Thoracic aorta (tissue), 2 donors: ENCODE measurements around the gene SYF2. TPM values are rescaled to one million over a fixed set of nuclear protein-coding genes. Genes with fewer than 3 reads are reported as not detected.
"Not testable (repeated sequence)": the region's sequence is repeated elsewhere in the genome, so short reads cannot be mapped to it uniquely, and the experiment has no call there.

Source experiments
- ATAC-seq: fragments of 150-250 bp; one replicate; pipeline ENCODE4 v1.8.0; 2017; ENCODE audit warnings: low read depth; ENCODE audit not compliant: insufficient number of reproducible peaks, low FRiP score
- DNase-seq: peaks from one replicate; pipeline ENCODE4 v3.0.0-alpha.2; 2020; ENCODE audit warnings: low spot score
- H3K27ac ChIP-seq, 2 donors: fragments of 200-600 bp; sonication (generic); 1 replicate in 1 of 2; 2 replicates in 1 of 2; pipeline ENCODE4 v1.5.1; 2016; ENCODE audit warnings: mild to moderate bottlenecking in 2 of 2, moderate library complexity in 2 of 2
- H3K27me3 ChIP-seq: fragments of 200-600 bp; sonication (generic); replicated peaks from 2 replicates; pipeline ENCODE4 v1.6.0; 2016; ENCODE audit warnings: mild to moderate bottlenecking; ENCODE audit not compliant: insufficient read depth
- H3K36me3 ChIP-seq: fragments of 200-600 bp; sonication (generic); one replicate; pipeline ENCODE4 v1.5.1; 2016
- H3K4me1 ChIP-seq, 2 donors: fragments of 200-600 bp; sonication (generic); 1 replicate in 1 of 2; 2 replicates in 1 of 2; pipeline versions ENCODE4 v1.5.1 to v1.6.0; 2016; ENCODE audit warnings: low read depth in 2 of 2, mild to moderate bottlenecking in 1 of 2; ENCODE audit not compliant: control insufficient read depth in 1 of 2
- H3K4me3 ChIP-seq: fragments of 200-600 bp; sonication (generic); 2 replicates; pipeline ENCODE4 v1.5.1; 2016; ENCODE audit warnings: mild to moderate bottlenecking
- H3K9me3 ChIP-seq: fragments of 200-600 bp; sonication (generic); 2 replicates; pipeline ENCODE4 v1.5.1; 2016
- CTCF ChIP-seq: fragments of 200-600 bp; sonication (generic); IDR thresholded peaks from one replicate; pipeline ENCODE4 v1.5.1; 2019; ENCODE audit warnings: antibody characterized with exemption
- total RNA-seq, 2 donors: library from RNA; depleted of rRNA; stranded (reverse); fragments of >200 nt; gene quantifications; one replicate each; pipeline versions ENCODE4 v1.1.0 to v1.2.3, GENCODE V29; 2016

The SYF2 gene
- total RNA-seq, 2 donors from 2014 or later: 34.9 to 53.9 TPM

GRCh38 chr1:25245393-25245792, 13.1 kb upstream of the SYF2 start:
- H3K27ac ChIP-seq: peak overlapping the region in 1 of 2 donors; percentile 100

GRCh38 chr1:25243907-25244306, 11.6 kb upstream of the SYF2 start:
- Histone ChIP-seq H3K9me3 (no peaks in the 10 kb centered on the region), H3K4me1 (peaks cover 26 to 55% of the 10 kb centered on the region in 2 donors), H3K36me3 (peaks cover 36% of the 10 kb centered on the region), H3K27me3 (no peaks in the 10 kb centered on the region), H3K27ac (no peak overlapping the region), H3K4me3 (no peak overlapping the region)
- DNase-seq (no peak), ATAC-seq (no peak)
- TF ChIP-seq CTCF: no peak

More at GRCh38 chr1:25245393-25245792, 13.1 kb upstream of the SYF2 start:
- H3K9me3 ChIP-seq: no peaks in the 10 kb centered on the region
- H3K4me1 ChIP-seq: peaks cover 23 to 46% of the 10 kb centered on the region in 2 donors
- peaks cover 36% of the 10 kb centered on the region for H3K36me3 ChIP-seq
- no peak for ATAC-seq
- no peaks in the 10 kb centered on the region for H3K27me3 ChIP-seq
- no peak for TF ChIP-seq CTCF
- no peak for DNase-seq
- peak overlapping the region; percentile 98 for H3K4me3 ChIP-seq

- H3K27ac ChIP-seq: peak overlapping the region; percentile 86 to 88
- peak overlapping the region; percentile 68 for H3K4me3 ChIP-seq
- DNase-seq: peak; percentile 89
- H3K27me3 ChIP-seq: no peaks in the 10 kb centered on the region
- H3K9me3 ChIP-seq: no peaks in the 10 kb centered on the region
- ATAC-seq: peak; percentile 84
- H3K4me1 ChIP-seq: peaks cover 16 to 43% of the 10 kb centered on the region in 2 donors
- peak; percentile 64 for TF ChIP-seq CTCF
- peaks cover 34% of the 10 kb centered on the region for H3K36me3 ChIP-seq
Observed at GRCh38 chr1:25239681-25240541, 7.6 kb upstream of the SYF2 start.

GRCh38 chr1:25238046-25238445, 5.7 kb upstream of the SYF2 start:
- no peak for ATAC-seq
- peaks cover 18 to 38% of the 10 kb centered on the region in 2 donors for H3K4me1 ChIP-seq

GRCh38 chr1:25236261-25236660, 4.0 kb upstream of the SYF2 start:
- ATAC-seq, H3K9me3 ChIP-seq, H3K27ac ChIP-seq, H3K36me3 ChIP-seq, DNase-seq, H3K27me3 ChIP-seq, H3K4me3 ChIP-seq: not testable (repeated sequence)
- H3K4me1 ChIP-seq: peaks cover 20 to 42% of the 10 kb centered on the region in 2 donors

More at GRCh38 chr1:25238046-25238445, 5.7 kb upstream of the SYF2 start:
- DNase-seq: no peak
- H3K27me3 ChIP-seq: no peaks in the 10 kb centered on the region
- peaks cover 17% of the 10 kb centered on the region for H3K36me3 ChIP-seq
- TF ChIP-seq CTCF: no peak
- H3K4me3 ChIP-seq: no peak overlapping the region
- no peaks in the 10 kb centered on the region for H3K9me3 ChIP-seq
- H3K27ac ChIP-seq: no peak overlapping the region

GRCh38 chr1:25235411-25235810, 3.1 kb upstream of the SYF2 start:
- H3K4me3 ChIP-seq, H3K9me3 ChIP-seq, ATAC-seq, H3K27me3 ChIP-seq, H3K27ac ChIP-seq, DNase-seq, H3K36me3 ChIP-seq: not testable (repeated sequence)
- H3K4me1 ChIP-seq: peaks cover 18 to 34% of the 10 kb centered on the region in 2 donors
